GM12873 (cell line): ENCODE results near the gene VCX3A.
"Not testable (repeated sequence)": the region's sequence is repeated elsewhere in the genome, so short reads cannot be mapped to it uniquely, and the experiment has no call there.

Experiments
- CTCF ChIP-seq: IDR thresholded peaks from 2 replicates; pipeline ENCODE4 v1.5.1; 2012; ENCODE audit warnings: low read depth, mild to moderate bottlenecking, moderate library complexity, low read length, control low read depth; ENCODE audit not compliant: insufficient read depth; ENCODE audit errors: missing control alignments

Gene VCX3A

GRCh38 chrX:6535018-6535417 lies at the start of gene VCX3A:
TSS of gene VCX3A (minus strand) at chrX:6535118. CDS start at chrX:6534497, 621 bp downstream.
- not testable (repeated sequence) for TF ChIP-seq CTCF

GRCh38 chrX:6574762-6575161 lies 39.8 kb upstream of the VCX3A start:
- TF ChIP-seq CTCF = peak; percentile 44

- no peak for TF ChIP-seq CTCF
Observed at GRCh38 chrX:6568031-6568430, 33.1 kb upstream of the VCX3A start.

- no peak for TF ChIP-seq CTCF
Observed at GRCh38 chrX:6558979-6559378, 24.1 kb upstream of the VCX3A start.

- no peak for TF ChIP-seq CTCF
Observed at GRCh38 chrX:6557690-6558089, 22.8 kb upstream of the VCX3A start.

- TF ChIP-seq CTCF = no peak
Observed at GRCh38 chrX:6550999-6551398, 16.1 kb upstream of the VCX3A start.

- no peak for TF ChIP-seq CTCF
Observed at GRCh38 chrX:6545712-6546111, 10.8 kb upstream of the VCX3A start.
